HG03457 (cell line): ENCODE measurements around the gene SRPRB.

Source experiments
- ATAC-seq: cut with Tn5 transposase; IDR thresholded peaks from one replicate; pipeline ENCODE4 v1.9.1; 2021; ENCODE audit warnings: moderate number of reproducible peaks; ENCODE audit not compliant: unreplicated experiment

SRPRB gene

GRCh38 chr3:133840055-133840737 is 34.6 kb downstream of the SRPRB start:
- ATAC-seq, result no peak

- ATAC-seq, result no peak
Measured at GRCh38 chr3:133840767-133841166, 35.2 kb downstream of the SRPRB start.

GRCh38 chr3:133841196-133841595 is 35.6 kb downstream of the SRPRB start:
- ATAC-seq, result no peak

- no peak for ATAC-seq
Measured at GRCh38 chr3:133842158-133842557, 36.5 kb downstream of the SRPRB start.

GRCh38 chr3:133843634-133844033 is 38.0 kb downstream of the SRPRB start:
- no peak for ATAC-seq

GRCh38 chr3:133845127-133845526 is 39.5 kb downstream of the SRPRB start:
- ATAC-seq, result no peak

GRCh38 chr3:133849346-133849745 is 43.7 kb downstream of the SRPRB start:
- no peak for ATAC-seq

GRCh38 chr3:133850034-133850433 is 44.4 kb downstream of the SRPRB start:
- no peak for ATAC-seq

GRCh38 chr3:133851266-133851906 is 45.8 kb downstream of the SRPRB start:
- ATAC-seq, result no peak

GRCh38 chr3:133851931-133852330 is 46.3 kb downstream of the SRPRB start:
- ATAC-seq, result no peak

GRCh38 chr3:133853063-133853924 is 47.7 kb downstream of the SRPRB start:
- ATAC-seq, result no peak

- ATAC-seq, result no peak
Measured at GRCh38 chr3:133853925-133854227, 48.3 kb downstream of the SRPRB start.

GRCh38 chr3:133854264-133855001 is 48.8 kb downstream of the SRPRB start:
- ATAC-seq, result no peak

GRCh38 chr3:133855002-133855370 is 49.4 kb downstream of the SRPRB start:
- ATAC-seq, result no peak

- no peak for ATAC-seq
Measured at GRCh38 chr3:133855772-133856171, 50.2 kb downstream of the SRPRB start.

- ATAC-seq, result no peak
Measured at GRCh38 chr3:133856316-133856715, 50.7 kb downstream of the SRPRB start.

GRCh38 chr3:133857767-133858166 is 52.2 kb downstream of the SRPRB start:
- no peak for ATAC-seq

GRCh38 chr3:133859381-133860234 is 54.0 kb downstream of the SRPRB start:
- no peak for ATAC-seq

GRCh38 chr3:133860519-133860918 is 54.9 kb downstream of the SRPRB start:
- no peak for ATAC-seq

GRCh38 chr3:133862161-133862560 is 56.5 kb downstream of the SRPRB start:
- no peak for ATAC-seq
